ENCODE measurements around the gene STX5.
"Not testable (repeated sequence)": the region's sequence is repeated elsewhere in the genome, so short reads cannot be mapped to it uniquely, and the experiment has no call there.

The STX5 gene

DNA sequence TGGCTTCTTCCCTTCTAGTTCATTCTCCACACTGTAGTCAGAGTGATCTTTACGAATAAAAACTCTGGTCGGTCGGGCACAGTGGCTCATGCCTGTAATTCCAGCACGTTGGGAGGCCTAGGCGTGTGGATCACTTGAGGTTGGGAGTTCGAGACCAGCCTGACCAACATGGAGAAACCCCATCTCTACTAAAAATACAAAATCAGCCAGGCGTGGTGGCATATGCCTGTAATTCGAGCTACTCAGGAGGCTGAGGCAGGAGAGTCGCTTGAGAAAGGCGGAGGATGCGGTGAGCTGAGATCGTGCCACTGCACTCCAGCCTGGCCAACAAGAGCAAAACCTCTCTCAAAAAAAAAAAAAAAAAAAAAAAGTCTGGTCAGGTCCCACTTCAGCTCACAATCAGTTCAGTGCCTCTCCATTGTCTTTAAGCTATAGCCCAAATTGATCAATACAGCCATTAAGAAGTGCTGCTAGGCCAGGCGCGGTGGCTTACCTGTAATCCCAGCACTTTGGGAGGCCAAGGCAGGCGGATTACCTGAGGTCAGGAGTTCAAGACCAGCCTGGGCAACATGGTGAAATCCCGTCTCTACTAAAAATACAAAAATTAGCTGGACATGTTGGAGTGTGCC is 29.8 kb upstream of the STX5 start:
- not testable (repeated sequence) for H3K9me3 ChIP-seq (ENCODE audit: control insufficient read depth in 2 of 2, low read length in 2 of 2); H3K27me3 ChIP-seq (ENCODE audit: control insufficient read depth in 1 of 2, insufficient read depth in 2 of 2, low read length in 2 of 2); H3K9ac ChIP-seq (ENCODE audit: low read length in 2 of 2); H3K36me3 ChIP-seq (ENCODE audit: control insufficient read depth in 2 of 2, insufficient read depth in 2 of 2, low read length in 2 of 2); H3K4me3 ChIP-seq (ENCODE audit: low read length in 2 of 2); H3K27ac ChIP-seq (ENCODE audit: low read length); H3K4me1 ChIP-seq (ENCODE audit: control insufficient read depth, insufficient read depth, low read length)

DNA sequence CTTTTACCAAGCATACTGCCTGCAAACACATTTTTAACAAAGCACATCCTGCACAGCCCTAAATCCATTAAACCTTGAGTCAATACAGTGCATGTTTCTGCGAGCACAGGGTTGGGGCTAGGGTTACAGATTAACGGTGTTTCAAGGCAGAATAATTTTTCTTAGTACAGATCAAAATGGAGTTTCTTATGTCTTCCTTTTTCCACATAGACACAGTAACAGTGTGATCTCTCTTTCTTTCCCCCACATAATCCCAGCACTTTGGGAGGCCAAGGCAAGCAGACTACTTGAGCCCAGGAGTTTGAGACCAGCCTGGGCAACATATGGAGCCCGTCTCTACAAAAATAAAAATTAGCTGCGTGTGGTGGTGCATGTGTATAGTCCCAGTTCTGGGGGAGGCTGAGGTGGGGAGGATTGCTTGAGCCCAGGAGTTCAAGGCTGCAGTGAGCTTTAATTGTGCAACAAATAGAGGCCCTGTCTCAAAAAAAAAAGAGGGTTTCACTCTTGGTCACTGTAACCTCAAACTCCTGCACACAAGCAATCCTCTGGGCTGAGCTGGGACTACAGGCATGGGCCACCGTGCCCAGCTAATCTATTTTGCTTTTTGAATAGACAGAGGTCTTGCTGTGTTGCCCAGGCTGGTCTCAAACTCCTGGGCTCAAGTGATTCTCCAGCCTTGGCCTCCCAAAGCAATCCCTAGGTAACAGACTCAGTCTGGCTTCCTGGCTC is 29.1 kb upstream of the STX5 start:
- H3K27me3 ChIP-seq (ENCODE audit: control insufficient read depth in 1 of 2, insufficient read depth in 2 of 2, low read length in 2 of 2), result no peaks in the 10 kb centered on the region
- H3K9ac ChIP-seq (ENCODE audit: low read length in 2 of 2), result no peak overlapping the region
- no peaks in the 10 kb centered on the region for H3K9me3 ChIP-seq (ENCODE audit: control insufficient read depth in 2 of 2, low read length in 2 of 2)
- no peaks in the 10 kb centered on the region for H3K36me3 ChIP-seq (ENCODE audit: control insufficient read depth in 2 of 2, insufficient read depth in 2 of 2, low read length in 2 of 2)
- peaks cover 6% of the 10 kb centered on the region for H3K4me1 ChIP-seq (ENCODE audit: control insufficient read depth, insufficient read depth, low read length)
- no peak overlapping the region for H3K27ac ChIP-seq (ENCODE audit: low read length)
- no peak overlapping the region for H3K4me3 ChIP-seq (ENCODE audit: low read length in 2 of 2)

DNA sequence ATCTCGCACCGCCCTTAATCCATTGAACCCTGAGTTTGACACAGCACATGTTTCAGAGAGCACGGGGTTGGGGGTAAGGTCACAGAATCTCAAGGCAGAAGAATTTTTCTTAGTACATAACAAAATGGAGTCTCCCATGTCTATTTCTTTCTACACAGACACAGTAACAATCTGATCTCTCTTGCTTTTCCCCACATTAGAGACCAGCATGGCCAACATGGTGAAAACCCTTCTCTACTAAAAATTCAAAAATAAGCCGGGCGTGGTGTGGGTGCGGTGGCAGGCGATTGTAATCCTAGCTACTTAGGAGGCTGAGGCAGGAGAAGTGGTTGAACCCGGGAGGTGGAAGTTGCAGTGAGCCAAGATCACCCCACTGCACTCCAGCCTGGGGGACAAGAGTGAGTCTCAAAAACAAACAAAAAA is 27.4 kb upstream of the STX5 start:
- not testable (repeated sequence) for H3K36me3 ChIP-seq (ENCODE audit: control insufficient read depth in 2 of 2, insufficient read depth in 2 of 2, low read length in 2 of 2); H3K27me3 ChIP-seq (ENCODE audit: control insufficient read depth in 1 of 2, insufficient read depth in 2 of 2, low read length in 2 of 2); H3K9ac ChIP-seq (ENCODE audit: low read length in 2 of 2); H3K4me3 ChIP-seq (ENCODE audit: low read length in 2 of 2); H3K27ac ChIP-seq (ENCODE audit: low read length); H3K9me3 ChIP-seq (ENCODE audit: control insufficient read depth in 2 of 2, low read length in 2 of 2)
- peaks cover 19% of the 10 kb centered on the region for H3K4me1 ChIP-seq (ENCODE audit: control insufficient read depth, insufficient read depth, low read length)

DNA sequence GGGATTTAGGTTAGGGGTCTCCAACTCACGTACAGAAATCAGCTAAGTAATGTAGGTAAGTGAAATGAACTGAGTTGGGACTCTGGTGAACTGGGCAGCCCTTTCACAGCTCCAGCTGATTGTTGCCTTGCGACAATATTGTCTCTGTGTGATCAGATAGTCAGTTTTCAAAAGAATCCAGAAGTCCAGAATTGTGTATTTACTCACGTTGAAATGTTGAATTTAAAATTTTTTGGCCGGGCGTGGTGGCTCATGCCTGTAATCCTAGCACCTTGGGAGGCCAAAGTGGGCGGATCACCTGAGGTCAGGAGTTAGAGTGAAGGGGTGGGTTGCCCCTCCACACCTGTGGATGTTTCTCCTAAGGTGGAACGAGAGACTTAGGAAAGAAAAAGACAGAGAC is 26.4 kb upstream of the STX5 start:
- no peaks in the 10 kb centered on the region for H3K27me3 ChIP-seq (ENCODE audit: control insufficient read depth in 1 of 2, insufficient read depth in 2 of 2, low read length in 2 of 2)
- peaks cover 29% of the 10 kb centered on the region for H3K4me1 ChIP-seq (ENCODE audit: control insufficient read depth, insufficient read depth, low read length)
- H3K4me3 ChIP-seq (ENCODE audit: low read length in 2 of 2), result no peak overlapping the region
- no peaks in the 10 kb centered on the region for H3K9me3 ChIP-seq (ENCODE audit: control insufficient read depth in 2 of 2, low read length in 2 of 2)
- peaks cover 13 to 14% of the 10 kb centered on the region in 2 donors for H3K36me3 ChIP-seq (ENCODE audit: control insufficient read depth in 2 of 2, insufficient read depth in 2 of 2, low read length in 2 of 2)
- H3K9ac ChIP-seq (ENCODE audit: low read length in 2 of 2), result no peak overlapping the region
- H3K27ac ChIP-seq (ENCODE audit: low read length), result no peak overlapping the region

DNA sequence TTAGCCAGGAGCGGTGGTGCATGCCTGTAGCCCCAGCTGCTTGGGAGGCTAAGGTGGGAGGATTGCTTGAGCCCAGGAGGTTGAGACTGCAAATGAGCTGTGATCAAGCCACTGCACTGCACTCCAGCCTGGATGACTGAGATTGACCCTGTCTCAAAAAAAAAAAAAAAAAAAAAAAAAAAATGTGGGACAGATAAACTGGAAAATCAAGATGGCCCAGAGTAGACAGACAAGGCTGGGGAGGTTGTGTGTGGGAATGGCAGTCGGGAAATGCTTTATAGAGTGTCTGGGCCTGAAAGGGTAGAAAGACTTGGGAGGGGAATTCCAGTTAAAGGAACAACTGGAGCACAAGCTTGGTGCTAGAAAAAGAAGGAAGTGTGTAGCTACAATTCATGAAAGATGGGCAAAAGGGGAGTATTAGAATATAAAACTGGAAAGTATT is 25.7 kb upstream of the STX5 start:
- Histone ChIP-seq H3K4me3 (ENCODE audit: low read length in 2 of 2) (no peak overlapping the region), H3K9ac (ENCODE audit: low read length in 2 of 2) (no peak overlapping the region), H3K9me3 (ENCODE audit: control insufficient read depth in 2 of 2, low read length in 2 of 2) (no peaks in the 10 kb centered on the region), H3K27ac (ENCODE audit: low read length) (no peak overlapping the region), H3K36me3 (ENCODE audit: control insufficient read depth in 2 of 2, insufficient read depth in 2 of 2, low read length in 2 of 2) (peaks cover 19 to 21% of the 10 kb centered on the region in 2 donors), H3K4me1 (ENCODE audit: control insufficient read depth, insufficient read depth, low read length) (peaks cover 29% of the 10 kb centered on the region), H3K27me3 (ENCODE audit: control insufficient read depth in 1 of 2, insufficient read depth in 2 of 2, low read length in 2 of 2) (no peaks in the 10 kb centered on the region)

DNA sequence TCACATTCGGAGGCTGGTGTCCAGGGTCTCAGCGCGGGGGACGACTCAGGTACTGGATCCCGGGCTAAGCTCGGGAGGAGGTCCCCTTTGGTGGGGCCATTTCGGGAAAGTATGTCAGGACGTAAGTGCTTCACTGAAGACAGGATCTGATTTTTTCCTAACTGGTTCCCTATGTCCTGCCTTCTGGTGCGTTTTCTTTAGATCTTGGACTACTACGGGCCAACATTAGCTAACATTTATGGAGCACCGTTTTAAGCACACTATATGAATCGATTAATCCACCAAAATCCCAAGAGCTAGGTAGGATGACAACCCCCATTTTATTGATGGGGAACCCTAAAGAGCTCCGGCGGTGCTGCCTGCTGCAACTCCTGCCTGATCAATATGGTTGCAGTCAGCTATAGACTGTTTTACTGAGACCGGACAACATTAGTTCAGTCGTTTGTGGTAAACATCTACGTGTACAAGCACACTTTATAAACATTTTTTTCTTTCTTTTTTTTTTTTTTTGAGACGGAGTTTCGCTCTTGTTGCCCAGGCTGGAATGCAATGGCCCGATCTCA is 24.6 kb upstream of the STX5 start:
- H3K27me3 ChIP-seq (ENCODE audit: control insufficient read depth in 1 of 2, insufficient read depth in 2 of 2, low read length in 2 of 2), result no peaks in the 10 kb centered on the region
- H3K9ac ChIP-seq (ENCODE audit: low read length in 2 of 2), result peak overlapping the region; percentile 74 to 85
- peak overlapping the region; percentile 85 for H3K27ac ChIP-seq (ENCODE audit: low read length)
- H3K4me1 ChIP-seq (ENCODE audit: control insufficient read depth, insufficient read depth, low read length), result peaks cover 29% of the 10 kb centered on the region
- peaks cover 30 to 32% of the 10 kb centered on the region in 2 donors for H3K36me3 ChIP-seq (ENCODE audit: control insufficient read depth in 2 of 2, insufficient read depth in 2 of 2, low read length in 2 of 2)
- H3K4me3 ChIP-seq (ENCODE audit: low read length in 2 of 2), result peak overlapping the region; percentile 85 to 99
- no peaks in the 10 kb centered on the region for H3K9me3 ChIP-seq (ENCODE audit: control insufficient read depth in 2 of 2, low read length in 2 of 2)

DNA sequence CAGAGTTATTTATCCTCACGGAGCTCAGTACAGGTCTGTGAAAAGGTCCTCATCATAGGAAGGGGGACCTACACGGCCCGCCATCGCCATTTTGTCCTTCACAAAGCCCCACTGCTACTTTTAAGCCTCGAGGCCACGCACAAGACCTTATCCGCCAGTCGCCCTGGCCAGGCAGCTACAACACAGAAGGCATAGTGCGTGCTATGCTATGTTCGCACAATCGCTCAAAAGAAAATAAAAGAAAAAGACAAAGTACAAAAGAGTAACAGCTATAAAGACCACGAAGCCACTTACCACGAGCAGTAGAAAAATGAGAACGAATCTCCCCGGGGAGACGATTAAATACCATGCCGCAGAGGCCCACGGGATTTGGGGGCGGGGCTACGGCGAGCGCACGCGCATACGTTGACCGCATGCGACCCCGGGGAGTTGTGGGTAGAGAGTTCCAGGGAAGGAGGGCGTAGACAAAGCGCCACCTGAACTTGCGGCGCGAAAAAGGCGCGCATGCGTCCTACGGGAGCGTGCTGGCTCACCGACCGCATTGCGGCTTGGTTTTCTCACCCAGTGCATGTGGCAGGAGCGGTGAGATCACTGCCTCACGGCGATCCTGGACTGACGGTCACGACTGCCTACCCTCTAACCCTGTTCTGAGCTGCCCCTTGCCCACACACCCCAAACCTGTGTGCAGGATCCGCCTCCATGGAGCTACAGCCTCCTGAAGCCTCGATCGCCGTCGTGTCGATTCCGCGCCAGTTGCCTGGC is 23.9 kb upstream of the STX5 start:
- H3K4me3 ChIP-seq (ENCODE audit: low read length in 2 of 2), result peak overlapping the region; percentile 89 to 99
- H3K9ac ChIP-seq (ENCODE audit: low read length in 2 of 2), result peak overlapping the region; percentile 79 to 92
- H3K27ac ChIP-seq (ENCODE audit: low read length), result peak overlapping the region; percentile 85
- no peaks in the 10 kb centered on the region for H3K9me3 ChIP-seq (ENCODE audit: control insufficient read depth in 2 of 2, low read length in 2 of 2)
- no peaks in the 10 kb centered on the region for H3K27me3 ChIP-seq (ENCODE audit: control insufficient read depth in 1 of 2, insufficient read depth in 2 of 2, low read length in 2 of 2)
- peaks cover 29% of the 10 kb centered on the region for H3K4me1 ChIP-seq (ENCODE audit: control insufficient read depth, insufficient read depth, low read length)
- peaks cover 31 to 33% of the 10 kb centered on the region in 2 donors for H3K36me3 ChIP-seq (ENCODE audit: control insufficient read depth in 2 of 2, insufficient read depth in 2 of 2, low read length in 2 of 2)

DNA sequence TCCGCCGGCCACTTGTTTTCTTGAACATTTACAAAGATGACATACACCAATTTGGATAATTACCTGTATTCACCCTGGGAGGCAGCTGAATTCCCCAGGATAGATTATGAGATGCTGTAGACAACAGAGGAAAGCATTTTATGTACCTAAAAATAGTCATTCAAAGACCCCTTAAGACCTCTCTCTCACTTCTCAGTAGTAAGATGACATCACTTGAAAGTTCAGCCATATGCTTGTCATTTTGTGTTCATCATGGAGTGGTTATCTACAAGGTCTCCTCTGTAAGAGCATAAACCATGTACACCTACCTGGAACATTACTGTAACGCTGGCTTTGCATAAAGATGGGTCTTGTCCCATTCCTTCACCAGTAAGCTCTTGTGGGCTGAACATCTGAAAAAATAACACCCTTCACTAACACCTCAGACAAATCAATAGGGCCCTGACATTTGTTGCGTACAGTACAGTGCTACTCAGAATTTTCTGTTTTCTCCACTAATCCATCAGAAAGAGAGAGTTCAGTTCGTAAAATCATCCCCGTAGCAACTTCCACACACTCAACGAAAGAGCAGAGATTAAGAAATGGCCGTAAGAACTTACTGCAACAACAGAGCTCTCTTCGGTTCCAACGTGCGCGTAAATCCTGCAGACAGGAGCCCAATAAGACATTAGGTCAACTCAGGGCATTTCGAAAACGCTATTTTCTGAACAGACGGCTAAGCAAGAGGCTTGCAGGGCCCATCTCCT is 23.1 kb upstream of the STX5 start:
- Histone ChIP-seq H3K27ac (ENCODE audit: low read length) (peak overlapping the region; percentile 85), H3K9ac (ENCODE audit: low read length in 2 of 2) (peak overlapping the region; percentile 79 to 92), H3K36me3 (ENCODE audit: control insufficient read depth in 2 of 2, insufficient read depth in 2 of 2, low read length in 2 of 2) (peaks cover 31 to 33% of the 10 kb centered on the region in 2 donors), H3K27me3 (ENCODE audit: control insufficient read depth in 1 of 2, insufficient read depth in 2 of 2, low read length in 2 of 2) (no peaks in the 10 kb centered on the region), H3K4me1 (ENCODE audit: control insufficient read depth, insufficient read depth, low read length) (peaks cover 29% of the 10 kb centered on the region), H3K4me3 (ENCODE audit: low read length in 2 of 2) (peak overlapping the region; percentile 89 to 99), H3K9me3 (ENCODE audit: control insufficient read depth in 2 of 2, low read length in 2 of 2) (no peaks in the 10 kb centered on the region)

DNA sequence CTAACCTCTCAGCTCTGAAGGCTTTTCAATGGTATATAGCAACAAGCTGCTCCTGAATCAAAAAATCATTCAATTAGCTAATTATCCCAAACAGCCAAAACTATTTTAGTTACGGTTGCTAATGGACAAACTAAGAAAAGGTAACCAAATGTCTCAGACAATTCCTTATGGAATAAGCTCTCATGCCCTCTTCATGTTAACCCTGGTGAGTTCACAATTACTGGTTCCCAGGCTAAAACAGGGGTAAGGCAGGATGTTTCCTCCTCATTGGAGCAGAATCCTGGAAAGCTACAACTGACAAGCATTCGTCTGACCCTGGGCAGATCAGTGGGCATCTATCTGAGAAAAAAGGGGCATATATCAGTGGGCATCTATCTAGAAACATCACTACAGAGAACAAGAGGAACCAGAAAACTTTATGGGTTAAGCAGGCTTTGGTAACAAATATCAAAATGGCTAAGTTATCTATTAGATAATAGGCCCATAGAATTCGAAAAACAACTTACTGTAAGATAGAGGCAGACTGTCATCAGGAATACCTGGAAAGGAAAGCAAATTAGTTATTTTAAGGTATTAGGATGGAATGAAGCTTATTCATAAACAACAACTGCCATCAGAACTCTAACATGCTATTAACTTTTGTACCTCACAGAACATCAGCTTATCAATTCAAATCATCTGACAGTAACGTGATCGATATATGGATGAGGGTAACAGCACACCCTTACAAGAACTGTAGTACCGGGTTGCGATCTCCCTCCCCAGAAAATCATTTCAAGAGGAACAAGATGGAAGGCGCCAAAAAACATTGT is 22.4 kb upstream of the STX5 start:
- H3K36me3 ChIP-seq (ENCODE audit: control insufficient read depth in 2 of 2, insufficient read depth in 2 of 2, low read length in 2 of 2), result peaks cover 31 to 33% of the 10 kb centered on the region in 2 donors

More for the DNA sequence above, 22.4 kb upstream of the STX5 start:
- H3K9me3 ChIP-seq (ENCODE audit: control insufficient read depth in 2 of 2, low read length in 2 of 2), result no peaks in the 10 kb centered on the region
- H3K4me3 ChIP-seq (ENCODE audit: low read length in 2 of 2), result peak overlapping the region; percentile 89 to 99
- H3K9ac ChIP-seq (ENCODE audit: low read length in 2 of 2), result peak overlapping the region; percentile 79 to 92
- H3K27ac ChIP-seq (ENCODE audit: low read length), result no peak overlapping the region
- H3K4me1 ChIP-seq (ENCODE audit: control insufficient read depth, insufficient read depth, low read length), result peaks cover 29% of the 10 kb centered on the region
- H3K27me3 ChIP-seq (ENCODE audit: control insufficient read depth in 1 of 2, insufficient read depth in 2 of 2, low read length in 2 of 2), result no peaks in the 10 kb centered on the region
